NB4 (cell line): ENCODE results near the gene CA5A.

ENCODE experiments used
- MYC ChIP-seq: IDR thresholded peaks from 2 replicates; pipeline ENCODE4 v1.6.1; 2011; ENCODE audit warnings: low read depth, low read length
- TF ChIP-seq, protein P1 (sequence below): IDR thresholded peaks from one replicate; pipeline ENCODE4 v1.5.1; 2012; ENCODE audit warnings: low read depth, low read length

DNA sequence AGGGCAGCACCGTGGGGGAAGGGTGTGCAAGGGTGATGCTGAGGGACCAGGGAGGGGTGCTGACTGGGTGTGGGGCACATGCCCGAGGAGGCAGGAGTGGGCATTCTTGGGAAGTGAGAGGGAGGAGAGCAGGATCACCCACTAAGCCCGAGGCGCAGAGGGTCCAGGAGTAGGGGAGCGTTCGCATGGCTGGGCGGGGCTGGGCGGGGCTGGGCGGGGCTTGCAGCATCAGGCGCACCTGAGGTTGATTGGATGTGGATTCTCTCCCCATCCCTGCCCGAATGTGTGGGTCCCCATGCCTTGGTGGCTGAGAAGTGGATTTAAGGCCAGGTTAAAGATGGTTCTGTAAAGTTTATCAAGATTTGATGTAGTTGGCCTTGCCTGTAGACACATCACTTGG, 29.1 kb upstream of the CA5A start:
- TF ChIP-seq, protein P1, sequence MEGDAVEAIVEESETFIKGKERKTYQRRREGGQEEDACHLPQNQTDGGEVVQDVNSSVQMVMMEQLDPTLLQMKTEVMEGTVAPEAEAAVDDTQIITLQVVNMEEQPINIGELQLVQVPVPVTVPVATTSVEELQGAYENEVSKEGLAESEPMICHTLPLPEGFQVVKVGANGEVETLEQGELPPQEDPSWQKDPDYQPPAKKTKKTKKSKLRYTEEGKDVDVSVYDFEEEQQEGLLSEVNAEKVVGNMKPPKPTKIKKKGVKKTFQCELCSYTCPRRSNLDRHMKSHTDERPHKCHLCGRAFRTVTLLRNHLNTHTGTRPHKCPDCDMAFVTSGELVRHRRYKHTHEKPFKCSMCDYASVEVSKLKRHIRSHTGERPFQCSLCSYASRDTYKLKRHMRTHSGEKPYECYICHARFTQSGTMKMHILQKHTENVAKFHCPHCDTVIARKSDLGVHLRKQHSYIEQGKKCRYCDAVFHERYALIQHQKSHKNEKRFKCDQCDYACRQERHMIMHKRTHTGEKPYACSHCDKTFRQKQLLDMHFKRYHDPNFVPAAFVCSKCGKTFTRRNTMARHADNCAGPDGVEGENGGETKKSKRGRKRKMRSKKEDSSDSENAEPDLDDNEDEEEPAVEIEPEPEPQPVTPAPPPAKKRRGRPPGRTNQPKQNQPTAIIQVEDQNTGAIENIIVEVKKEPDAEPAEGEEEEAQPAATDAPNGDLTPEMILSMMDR: no peak
- no peak for TF ChIP-seq MYC
